Measurements from ENCODE around the gene ZNF568. TPM values are rescaled to one million over a fixed set of nuclear protein-coding genes. Genes with fewer than 3 reads are reported as not detected.

The ZNF568 gene
- total and polyA plus RNA-seq, 4 donors: 26.6 to 40.5 (median 28.2) TPM

Other genes starting within 250 kb of the ZNF568 start
- 10 to 100 TPM; 14.1 to 20.9 TPM for gene ZNF461, start 249.5 kb upstream of the ZNF568 start, total RNA-seq
- 10 to 100 TPM; 16.7 to 18.9 TPM for gene ZNF461, start 249.5 kb upstream of the ZNF568 start, polyA plus RNA-seq (ENCODE audit: insufficient read length in 2 of 2)
- 10 to 100 TPM; 13.4 to 17.4 TPM for gene ZNF567, start 228.7 kb upstream of the ZNF568 start, total RNA-seq
- gene ZNF567, start 228.7 kb upstream of the ZNF568 start, polyA plus RNA-seq (ENCODE audit: insufficient read length in 2 of 2): 10 to 100 TPM in 1 of 2 donors, 1 to 10 TPM in 1; 8.2 to 10.5 TPM
- gene ZNF850, start 143.5 kb upstream of the ZNF568 start, total RNA-seq: 1 to 10 TPM; 6.4 to 6.7 TPM
- gene ZNF850, start 143.5 kb upstream of the ZNF568 start, polyA plus RNA-seq (ENCODE audit: insufficient read length in 2 of 2): 1 to 10 TPM; 2.4 to 2.9 TPM
- 10 to 100 TPM; 15.9 to 17.1 TPM for gene ZNF790, start 77.9 kb upstream of the ZNF568 start, total RNA-seq
- 10 to 100 TPM in 1 of 2 donors, 1 to 10 TPM in 1; 9.8 to 11.8 TPM for gene ZNF790, start 77.9 kb upstream of the ZNF568 start, polyA plus RNA-seq (ENCODE audit: insufficient read length in 2 of 2)
- 10 to 100 TPM; 12.1 to 14.2 TPM for gene ZNF345, start 65.5 kb upstream of the ZNF568 start, total RNA-seq
- gene ZNF345, start 65.5 kb upstream of the ZNF568 start, polyA plus RNA-seq (ENCODE audit: insufficient read length in 2 of 2): 10 to 100 TPM; 10.4 to 11.8 TPM
- gene ZNF829, start within 50 bp of the ZNF568 start, total RNA-seq: 1 to 10 TPM; 7.5 to 8.6 TPM
- gene ZNF829, start within 50 bp of the ZNF568 start, polyA plus RNA-seq (ENCODE audit: insufficient read length in 2 of 2): 1 to 10 TPM; 6.1 to 6.5 TPM
- gene ZNF420, start 162.1 kb downstream of the ZNF568 start, total RNA-seq: 10 to 100 TPM; 33.1 to 37.3 TPM
- gene ZNF420, start 162.1 kb downstream of the ZNF568 start, polyA plus RNA-seq (ENCODE audit: insufficient read length in 2 of 2): 10 to 100 TPM; 15.1 to 24.6 TPM

All from spinal cord (tissue), 4 donors.